H1 (cell line): ENCODE measurements around the gene CCDC180. TPM values are rescaled to one million over a fixed set of nuclear protein-coding genes. Genes with fewer than 3 reads are reported as not detected.
A peak's percentile ranks its signal among the peaks of the same experiment; 100 is the strongest.

ENCODE experiments used
- CTCF ChIA-PET: fragments of 300-600 bp; sonication (Branson Sonifier 250); formaldehyde crosslinking; loops from one replicate; lab custom pipeline; 2021; ENCODE audit not compliant: partially characterized antibody; lab: Charles Lee
- POLR2A ChIA-PET: fragments of 300-600 bp; sonication (Branson Sonifier 250); formaldehyde crosslinking; loops from one replicate; lab custom pipeline; 2021; ENCODE audit warnings: inconsistent platforms; ENCODE audit not compliant: partially characterized antibody; lab: Charles Lee
- DNase-seq, 2 experiments: peaks; one replicate each; pipeline versions ENCODE4 v3.0.0 to v3.0.0-alpha.2; 2010 to 2022; ENCODE audit warnings: low spot score in 2 of 2, low read depth in 1 of 2, mixed read lengths in 1 of 2
- FAIRE-seq: peaks from 2 replicates; lab custom pipeline; 2011; peaks lifted over from hg19 to GRCh38; lab: Jason Lieb, UNC
- H2AFZ ChIP-seq: 2 replicates; pipeline ENCODE4 v1.8.1; 2012; ENCODE audit warnings: low read length, inconsistent platforms
- H2AK5ac ChIP-seq: 2 replicates; pipeline ENCODE4 v1.6.1; 2013; ENCODE audit warnings: low read depth, low read length
- H2BK120ac ChIP-seq: replicated peaks from 2 replicates; pipeline ENCODE3; 2013; ENCODE audit warnings: low read depth, low read length, inconsistent platforms
- H2BK12ac ChIP-seq: 2 replicates; pipeline ENCODE4 v1.6.1; 2013; ENCODE audit warnings: low read depth, low read length
- H2BK15ac ChIP-seq: 2 replicates; pipeline ENCODE4 v1.6.1; 2013; ENCODE audit warnings: low read length
- H2BK20ac ChIP-seq: 2 replicates; pipeline ENCODE4 v1.6.1; 2013; ENCODE audit warnings: low read length
- H2BK5ac ChIP-seq: 2 replicates; pipeline ENCODE4 v1.6.1; 2013; ENCODE audit warnings: low read depth, low read length
- H3K14ac ChIP-seq: 2 replicates; pipeline ENCODE4 v1.6.1; 2013; ENCODE audit warnings: inconsistent platforms; ENCODE audit not compliant: insufficient read length
- H3K18ac ChIP-seq: 2 replicates; pipeline ENCODE4 v1.6.1; 2013; ENCODE audit warnings: low read length; ENCODE audit errors: extremely low read depth
- H3K23ac ChIP-seq: 2 replicates; pipeline ENCODE4 v1.6.1; 2013; ENCODE audit warnings: inconsistent platforms; ENCODE audit not compliant: insufficient read length
- H3K23me2 ChIP-seq: 2 replicates; pipeline ENCODE4 v1.6.1; 2013; ENCODE audit warnings: low read depth, low read length
- H3K27ac ChIP-seq: 2 replicates; pipeline ENCODE4 v1.6.1; 2011; ENCODE audit warnings: low read depth, low read length, inconsistent platforms
- H3K27me3 ChIP-seq, 4 experiments: replicated peaks in 1 of 4; 1 replicate in 1 of 4; 2 replicates in 3 of 4; pipeline versions ENCODE4 v1.6.1 to v1.8.1; 2011 to 2013; ENCODE audit warnings: low read length in 3 of 4, mild to moderate bottlenecking in 3 of 4, inconsistent platforms in 2 of 4, mixed read lengths in 2 of 4, moderate library complexity in 1 of 4; ENCODE audit not compliant: control insufficient read depth in 3 of 4, insufficient read depth in 3 of 4; ENCODE audit errors: extremely low read depth in 1 of 4
- H3K36me3 ChIP-seq, 4 experiments: 2 replicates each; pipeline versions ENCODE4 v1.6.1 to v1.8.1; 2011 to 2013; ENCODE audit warnings: mild to moderate bottlenecking in 4 of 4, low read length in 3 of 4, moderate library complexity in 2 of 4, control low read depth in 1 of 4, inconsistent platforms in 1 of 4; ENCODE audit not compliant: insufficient read depth in 4 of 4, control insufficient read depth in 2 of 4
- H3K4ac ChIP-seq: replicated peaks from 2 replicates; pipeline ENCODE3; 2013; ENCODE audit warnings: low read length, low read depth, mixed read lengths, inconsistent platforms; ENCODE audit not compliant: insufficient read length
- H3K4me1 ChIP-seq, 4 experiments: replicated peaks in 1 of 4; 1 replicate in 1 of 4; 2 replicates in 3 of 4; pipeline versions ENCODE4 v1.6.1 to v1.8.1; 2011 to 2013; ENCODE audit warnings: low read length in 3 of 4, inconsistent platforms in 2 of 4, mixed read lengths in 1 of 4; ENCODE audit not compliant: insufficient read depth in 4 of 4, control insufficient read depth in 3 of 4
- H3K4me2 ChIP-seq, 2 experiments: 2 replicates each; pipeline versions ENCODE4 v1.6.1 to v1.8.1; 2011 to 2013; ENCODE audit warnings: low read depth in 2 of 2, low read length in 2 of 2, control low read depth in 1 of 2, inconsistent platforms in 1 of 2, mild to moderate bottlenecking in 1 of 2; ENCODE audit not compliant: insufficient read depth in 1 of 2
- H3K4me3 ChIP-seq, 4 experiments: fragments of 200-600, 300-600 bp in 1 of 4; sonication (generic), shearing (Covaris generic), sonication (Bioruptor Twin) in 1 of 4; 2 replicates each; pipeline versions ENCODE4 v1.5.1 to v1.8.1; 2011 to 2016; ENCODE audit warnings: low read length in 4 of 4, low read depth in 3 of 4, control low read depth in 2 of 4, inconsistent platforms in 2 of 4, mild to moderate bottlenecking in 2 of 4, mixed read lengths in 1 of 4, moderate library complexity in 1 of 4; ENCODE audit not compliant: insufficient read depth in 2 of 4; ENCODE audit errors: extremely low read depth in 1 of 4
- H3K56ac ChIP-seq: replicated peaks from 2 replicates; pipeline ENCODE3; 2013; ENCODE audit warnings: low read depth, mild to moderate bottlenecking, mixed read lengths, low read length, inconsistent platforms; ENCODE audit not compliant: insufficient read length
- H3K79me1 ChIP-seq: 2 replicates; pipeline ENCODE4 v1.6.1; 2013; ENCODE audit warnings: low read depth, low read length, control low read depth
- H3K79me2 ChIP-seq, 2 experiments: 2 replicates each; pipeline versions ENCODE4 v1.6.1 to v1.8.1; 2012 to 2013; ENCODE audit warnings: low read length in 2 of 2, mild to moderate bottlenecking in 2 of 2, inconsistent platforms in 1 of 2; ENCODE audit not compliant: insufficient read depth in 2 of 2, control insufficient read depth in 1 of 2
- H3K9ac ChIP-seq, 4 experiments: replicated peaks in 1 of 4; 1 replicate in 1 of 4; 2 replicates in 3 of 4; pipeline versions ENCODE4 v1.6.1 to v1.8.1; 2011 to 2013; ENCODE audit warnings: low read depth in 3 of 4, low read length in 3 of 4, control low read depth in 2 of 4, mild to moderate bottlenecking in 2 of 4, moderate library complexity in 2 of 4, inconsistent platforms in 1 of 4; ENCODE audit errors: extremely low read depth in 1 of 4
- H3K9me3 ChIP-seq, 2 experiments: 2 replicates each; pipeline versions ENCODE4 v1.6.1 to v1.8.1; 2012 to 2013; ENCODE audit warnings: mild to moderate bottlenecking in 2 of 2, moderate library complexity in 2 of 2, control low read depth in 1 of 2, inconsistent platforms in 1 of 2, low read depth in 1 of 2, low read length in 1 of 2, mixed read lengths in 1 of 2; ENCODE audit not compliant: insufficient read depth in 2 of 2
- H4K20me1 ChIP-seq, 2 experiments: replicated peaks in 1 of 2; 2 replicates each; pipeline versions ENCODE3 to v1.8.1; 2011 to 2013; ENCODE audit warnings: inconsistent platforms in 2 of 2, low read length in 2 of 2, mild to moderate bottlenecking in 1 of 2; ENCODE audit not compliant: insufficient read depth in 2 of 2, control insufficient read depth in 1 of 2
- H4K5ac ChIP-seq: 2 replicates; pipeline ENCODE4 v1.6.1; 2013; ENCODE audit warnings: low read length, low read depth, mixed read lengths, inconsistent platforms; ENCODE audit not compliant: insufficient read length
- H4K8ac ChIP-seq: 2 replicates; pipeline ENCODE4 v1.8.0; 2013; ENCODE audit warnings: mild to moderate bottlenecking, moderate library complexity, low read length, inconsistent platforms; ENCODE audit not compliant: insufficient read depth; ENCODE audit errors: extremely low read depth
- H4K91ac ChIP-seq: replicated peaks from 2 replicates; pipeline ENCODE3; 2013; ENCODE audit warnings: low read length, mixed read lengths, inconsistent platforms; ENCODE audit not compliant: insufficient read length
- ATF2 ChIP-seq: IDR thresholded peaks from 2 replicates; pipeline ENCODE4 v1.6.1; 2012; ENCODE audit warnings: low read length, inconsistent platforms
- ATF3 ChIP-seq: IDR thresholded peaks from 2 replicates; pipeline ENCODE4 v1.6.1; 2011; ENCODE audit warnings: low read depth, mild to moderate bottlenecking, low read length; ENCODE audit not compliant: insufficient read depth
- GABPA ChIP-seq: IDR thresholded peaks from 2 replicates; pipeline ENCODE4 v1.6.1; 2011; ENCODE audit warnings: mild to moderate bottlenecking, low read length, moderate library complexity, borderline replicate concordance; ENCODE audit not compliant: insufficient read depth
- JUND ChIP-seq: IDR thresholded peaks from 2 replicates; pipeline ENCODE4 v1.6.1; 2011; ENCODE audit warnings: mild to moderate bottlenecking, improper control_type of control experiment, low read length
- POLR2AphosphoS5 ChIP-seq: IDR thresholded peaks from 2 replicates; pipeline ENCODE4 v1.6.1; 2011; ENCODE audit warnings: low read depth, low read length
- RAD21 ChIP-seq, 2 experiments: IDR thresholded peaks in 1 of 2; conservative IDR thresholded peaks in 1 of 2; 2 replicates each; pipeline ENCODE4 v1.6.1; 2011; ENCODE audit warnings: low read depth in 2 of 2, low read length in 2 of 2, improper control_type of control experiment in 1 of 2, inconsistent platforms in 1 of 2, mild to moderate bottlenecking in 1 of 2, moderate library complexity in 1 of 2
- RFX5 ChIP-seq: IDR thresholded peaks from 2 replicates; pipeline ENCODE4 v1.6.1; 2011; ENCODE audit warnings: low read depth, low read length, improper control_type of control experiment, borderline replicate concordance
- SIRT6 ChIP-seq: IDR thresholded peaks from one replicate; pipeline ENCODE4 v1.7.1; 2012; ENCODE audit warnings: low read length, inconsistent platforms
- TAF1 ChIP-seq: IDR thresholded peaks from 2 replicates; pipeline ENCODE4 v1.6.1; 2011; ENCODE audit warnings: mild to moderate bottlenecking, low read depth, low read length
- TAF7 ChIP-seq: optimal IDR thresholded peaks from 2 replicates; pipeline ENCODE3; 2011; ENCODE audit warnings: low read depth, mild to moderate bottlenecking, inconsistent platforms, low read length, moderate library complexity, borderline replicate concordance
- TBP ChIP-seq: IDR thresholded peaks from 2 replicates; pipeline ENCODE4 v1.6.1; 2011; ENCODE audit warnings: low read depth, low read length, improper control_type of control experiment
- WGBS, 2 experiments: shearing (Covaris generic) in 1 of 2; methylation state at CpG; one replicate each; pipeline versions ENCODE4 v1.1.6 to v1.1.7; 2013 to 2015; ENCODE audit warnings: low lambda C conversion rate in 2 of 2, mixed read lengths in 2 of 2, inconsistent platforms in 1 of 2, low coverage in 1 of 2, missing lambda C conversion rate in 1 of 2; ENCODE audit not compliant: insufficient replicate concordance in 2 of 2, insufficient coverage in 1 of 2, insufficient read length in 1 of 2; ENCODE audit errors: extremely low coverage in 1 of 2, missing lambda C conversion rate in 1 of 2; 5-methylcytosine and 5-hydroxymethylcytosine counted together
- polyA plus RNA-seq, 7 experiments: library from polyadenylated mRNA; depleted of rRNA in 3 of 7; stranded (reverse) in 5 of 7; unstranded in 2 of 7; fragments of >200 nt in 5 of 7; fragments of 200-250 nt in 2 of 7; gene quantifications; 1 replicate in 5 of 7; 2 replicates in 1 of 7; 4 replicates in 1 of 7; pipeline versions ENCODE4 v1.2.1 to v1.2.3, GENCODE V29; 2011 to 2013; ENCODE audit warnings: missing spikeins in 2 of 7, mixed read lengths in 2 of 7
- total RNA-seq: library from RNA; stranded (reverse); fragmentation: NEBNext Ultra II Directional; extraction: Animal tissue kit (Norgen Biotek cat#: 25700); gene quantifications from 2 replicates; pipeline ENCODE4 v1.2.1, GENCODE V29; 2021

The CCDC180 gene
- total and polyA plus RNA-seq, 2 of the 8 experiments (the other 6 are each of a cell fraction or from before 2014, with no cell fraction given): 2.6 to 8.2 TPM

GRCh38 chr9:97309260-97309659 is 1.8 kb downstream of the CCDC180 start:
- Histone ChIP-seq H3K9ac (no peak overlapping the region), H3K14ac (no peak overlapping the region), H3K56ac (no peak overlapping the region), H3K23ac (no peak overlapping the region), H3K23me2 (no peaks in the 10 kb centered on the region; the same call in 1 of the 2 replicates), H4K8ac (no peak overlapping the region), H3K4me1 (peaks cover 0 to 11% (median 4%) of the 10 kb centered on the region in 4 experiments; a peak in 5 of 7 replicates), H2BK20ac (no peak overlapping the region), H3K4me3 (no peak overlapping the region), H4K5ac (no peak overlapping the region), H2BK12ac (no peak overlapping the region), H2AFZ (no peak overlapping the region), H3K4ac (no peak overlapping the region), H4K91ac (no peak overlapping the region), H3K9me3 (no peaks in the 10 kb centered on the region), H3K4me2 (no peak overlapping the region), H3K79me2 (no peaks in the 10 kb centered on the region), H2BK120ac (no peak overlapping the region), H3K27me3 (no peaks in the 10 kb centered on the region), H2BK5ac (no peak overlapping the region), H4K20me1 (peaks cover 0 to 2% of the 10 kb centered on the region in 2 experiments), H3K27ac (no peak overlapping the region), H2AK5ac (no peak overlapping the region), H3K79me1 (no peaks in the 10 kb centered on the region), H3K18ac (no peak overlapping the region), H3K36me3 (peaks cover 0 to 9% (median 3%) of the 10 kb centered on the region in 4 experiments; a peak in 4 of 8 replicates), H2BK15ac (no peak overlapping the region)
- WGBS, 2 experiments: 85% methylated on average over 5 of the region's 5 CpGs; no CpG with 5 or more reads in 1 of the 2 experiments
- CTCF ChIA-PET: interaction anchor here (1.1 to 1.9 kb wide), 2 partner anchors 14 to 16 kb away, joined by 3 to 6 read pairs; no protein-coding TSS in a partner anchor
- POLR2A ChIA-PET: interaction anchor here (1.1 kb wide), 1 partner anchor 17 kb away, joined by 3 read pairs; no protein-coding TSS in a partner anchor
- DNase-seq (peak in 1 of 2 experiments; percentile 29), FAIRE-seq (no peak)
- TF ChIP-seq SIRT6: no peak
- no peak for TF ChIP-seq RFX5
- TF ChIP-seq ATF2: no peak
- TF ChIP-seq TBP: no peak
- TF ChIP-seq JUND: no peak
- TF ChIP-seq POLR2AphosphoS5: no peak
- TF ChIP-seq GABPA: no peak
- no peak for TF ChIP-seq TAF7
- no peak for TF ChIP-seq RAD21 (IDR thresholded peaks at IDR 0.05 in 1 of 2, conservative IDR thresholded peaks at IDR 0.05 in 1 of 2; ENCODE audit: low read depth in 2 of 2, low read length in 2 of 2)
- no peak for TF ChIP-seq ATF3
- no peak for TF ChIP-seq TAF1
